Keratinocyte (primary cell): ENCODE data around the gene SYCN. TPM values are rescaled to one million over a fixed set of nuclear protein-coding genes. Genes with fewer than 3 reads are reported as not detected.

Experiments
- DNase-seq: peaks from one replicate; pipeline ENCODE4 v3.0.0-alpha.2; 2011; ENCODE audit warnings: low read depth, missing footprints, low spot score
- FAIRE-seq: peaks from 2 replicates; lab custom pipeline; 2011; peaks lifted over from hg19 to GRCh38; lab: Jason Lieb, UNC
- H2AFZ ChIP-seq: 2 replicates; pipeline ENCODE4 v1.6.0; 2012; ENCODE audit warnings: low read length, control low read depth, inconsistent platforms; ENCODE audit not compliant: control insufficient read depth
- H3K27ac ChIP-seq: 2 replicates; pipeline ENCODE4 v1.5.1; 2011; ENCODE audit warnings: low read length; ENCODE audit not compliant: control insufficient read depth, insufficient read depth
- H3K27me3 ChIP-seq: 3 replicates; pipeline ENCODE4 v1.6.0; 2011; ENCODE audit warnings: low read length; ENCODE audit not compliant: control insufficient read depth, insufficient read depth; ENCODE audit errors: extremely low read depth
- H3K36me3 ChIP-seq, 2 experiments: 2 replicates in 1 of 2; 3 replicates in 1 of 2; pipeline ENCODE4 v1.5.1; 2011; ENCODE audit warnings: low read length in 2 of 2, mild to moderate bottlenecking in 1 of 2; ENCODE audit not compliant: control insufficient read depth in 2 of 2, insufficient read depth in 2 of 2; ENCODE audit errors: extremely low read depth in 1 of 2
- H3K4me1 ChIP-seq: 3 replicates; pipeline ENCODE4 v1.5.1; 2011; ENCODE audit warnings: low read length; ENCODE audit not compliant: control insufficient read depth, insufficient read depth; ENCODE audit errors: extremely low read depth
- H3K4me2 ChIP-seq: 3 replicates; pipeline ENCODE4 v1.6.0; 2011; ENCODE audit warnings: low read depth, low read length; ENCODE audit not compliant: control insufficient read depth, insufficient read depth; ENCODE audit errors: extremely low read depth
- H3K4me3 ChIP-seq, 3 experiments: fragments of 200-600 bp in 1 of 3; sonication (generic) in 1 of 3; 2 replicates in 2 of 3; 3 replicates in 1 of 3; pipeline ENCODE4 v1.5.1; 2011 to 2016; ENCODE audit warnings: low read length in 3 of 3, mild to moderate bottlenecking in 3 of 3, control low read depth in 2 of 3, inconsistent platforms in 1 of 3, low read depth in 1 of 3, mixed read lengths in 1 of 3, mixed run types in 1 of 3, moderate library complexity in 1 of 3; ENCODE audit not compliant: control insufficient read depth in 2 of 3, insufficient read depth in 2 of 3; ENCODE audit errors: extremely low read depth in 1 of 3
- H3K79me2 ChIP-seq: 2 replicates; pipeline ENCODE4 v1.6.0; 2012; ENCODE audit warnings: low read length; ENCODE audit not compliant: control insufficient read depth, insufficient read depth
- H3K9ac ChIP-seq: 3 replicates; pipeline ENCODE4 v1.6.0; 2011; ENCODE audit warnings: low read length; ENCODE audit not compliant: control insufficient read depth, insufficient read depth; ENCODE audit errors: extremely low read depth
- H3K9me1 ChIP-seq: 3 replicates; pipeline ENCODE4 v1.6.0; 2011; ENCODE audit warnings: low read length; ENCODE audit not compliant: control insufficient read depth, insufficient read depth; ENCODE audit errors: extremely low read depth
- H3K9me3 ChIP-seq: 2 replicates; pipeline ENCODE4 v1.5.1; 2012; ENCODE audit warnings: low read depth, low read length; ENCODE audit not compliant: control insufficient read depth
- H4K20me1 ChIP-seq: 3 replicates; pipeline ENCODE4 v1.6.0; 2011; ENCODE audit warnings: low read length; ENCODE audit not compliant: control insufficient read depth, insufficient read depth; ENCODE audit errors: extremely low read depth
- dilution Hi-C: fragments of 300-500 bp; cut with MboI; formaldehyde crosslinking; loops from one replicate; pipeline ENCODE4 v1.7.0; 2020; ENCODE audit warnings: low sequenced_read_pairs; ENCODE audit not compliant: extremely low pct_ligation_motif_present
- polyA plus RNA-seq, 5 experiments: library from polyadenylated mRNA; depleted of rRNA in 3 of 5; stranded (reverse) in 3 of 5; stranded (forward) in 1 of 5; unstranded in 1 of 5; fragments of >200 nt; gene quantifications; 1 replicate in 1 of 5; 2 replicates in 3 of 5; 3 replicates in 1 of 5; pipeline versions ENCODE4 v1.2.1 to v1.2.3, GENCODE V29; 2011 to 2012; ENCODE audit warnings: missing spikeins in 2 of 5, low read depth in 1 of 5, low replicate concordance in 1 of 5
- TF ChIP-seq, protein P1 (sequence below), 3 experiments: IDR thresholded peaks in 1 of 3; conservative IDR thresholded peaks in 1 of 3; optimal IDR thresholded peaks in 1 of 3; 2 replicates in 2 of 3; 3 replicates in 1 of 3; pipeline versions ENCODE3 to v1.5.1; 2011; ENCODE audit warnings: low read length in 3 of 3, mild to moderate bottlenecking in 3 of 3, moderate library complexity in 2 of 3, control low read depth in 1 of 3, inconsistent platforms in 1 of 3; ENCODE audit not compliant: insufficient read depth in 2 of 3; ENCODE audit errors: extremely low read depth in 1 of 3

SYCN gene
- polyA plus RNA-seq, 1 donor (not counting 4 experiments of a cell fraction or from before 2014, with no cell fraction given): not detected

DNA sequence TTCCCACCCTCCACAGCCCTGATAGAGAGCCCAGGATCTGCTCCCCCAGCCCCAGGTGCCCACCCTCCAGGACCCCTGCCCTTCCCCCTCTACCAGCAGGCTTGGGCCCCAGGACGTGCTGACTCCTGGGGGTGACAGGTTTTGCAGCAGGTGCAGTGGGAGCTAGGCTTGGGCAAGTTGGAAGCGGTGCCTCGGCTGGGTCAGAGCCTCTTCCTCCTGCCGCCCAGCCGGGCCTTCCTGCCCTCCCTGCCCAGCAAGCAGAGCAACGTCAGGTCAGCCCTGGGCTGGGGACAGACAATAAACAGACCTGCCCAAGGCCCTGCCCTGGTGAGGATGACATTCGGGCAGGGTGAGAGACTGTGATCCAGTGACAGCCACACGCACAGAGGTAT, 16.5 kb downstream of the SYCN start:
- dilution Hi-C loops: no loop called here
- no peaks in the 10 kb centered on the region for H4K20me1 ChIP-seq
- no peak overlapping the region for H3K4me3 ChIP-seq
- H3K4me2 ChIP-seq: no peak overlapping the region
- no peaks in the 10 kb centered on the region for H3K4me1 ChIP-seq
- no peaks in the 10 kb centered on the region for H3K9me1 ChIP-seq
- no peak for FAIRE-seq
- TF ChIP-seq, protein P1, sequence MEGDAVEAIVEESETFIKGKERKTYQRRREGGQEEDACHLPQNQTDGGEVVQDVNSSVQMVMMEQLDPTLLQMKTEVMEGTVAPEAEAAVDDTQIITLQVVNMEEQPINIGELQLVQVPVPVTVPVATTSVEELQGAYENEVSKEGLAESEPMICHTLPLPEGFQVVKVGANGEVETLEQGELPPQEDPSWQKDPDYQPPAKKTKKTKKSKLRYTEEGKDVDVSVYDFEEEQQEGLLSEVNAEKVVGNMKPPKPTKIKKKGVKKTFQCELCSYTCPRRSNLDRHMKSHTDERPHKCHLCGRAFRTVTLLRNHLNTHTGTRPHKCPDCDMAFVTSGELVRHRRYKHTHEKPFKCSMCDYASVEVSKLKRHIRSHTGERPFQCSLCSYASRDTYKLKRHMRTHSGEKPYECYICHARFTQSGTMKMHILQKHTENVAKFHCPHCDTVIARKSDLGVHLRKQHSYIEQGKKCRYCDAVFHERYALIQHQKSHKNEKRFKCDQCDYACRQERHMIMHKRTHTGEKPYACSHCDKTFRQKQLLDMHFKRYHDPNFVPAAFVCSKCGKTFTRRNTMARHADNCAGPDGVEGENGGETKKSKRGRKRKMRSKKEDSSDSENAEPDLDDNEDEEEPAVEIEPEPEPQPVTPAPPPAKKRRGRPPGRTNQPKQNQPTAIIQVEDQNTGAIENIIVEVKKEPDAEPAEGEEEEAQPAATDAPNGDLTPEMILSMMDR (optimal IDR thresholded peaks at IDR 0.05 in 1 of 3, IDR thresholded peaks at IDR 0.05 in 1 of 3, conservative IDR thresholded peaks at IDR 0.05 in 1 of 3; ENCODE audit: extremely low read depth in 1 of 3, insufficient read depth in 2 of 3, low read length in 3 of 3): no peak
- H3K9ac ChIP-seq: no peak overlapping the region
- no peaks in the 10 kb centered on the region for H3K9me3 ChIP-seq
- H2AFZ ChIP-seq: no peak overlapping the region
- H3K27me3 ChIP-seq: no peaks in the 10 kb centered on the region
- H3K36me3 ChIP-seq: peaks cover 0 to 2% of the 10 kb centered on the region in 2 experiments
- no peaks in the 10 kb centered on the region for H3K79me2 ChIP-seq
- H3K27ac ChIP-seq: no peak overlapping the region
- DNase-seq: no peak

DNA sequence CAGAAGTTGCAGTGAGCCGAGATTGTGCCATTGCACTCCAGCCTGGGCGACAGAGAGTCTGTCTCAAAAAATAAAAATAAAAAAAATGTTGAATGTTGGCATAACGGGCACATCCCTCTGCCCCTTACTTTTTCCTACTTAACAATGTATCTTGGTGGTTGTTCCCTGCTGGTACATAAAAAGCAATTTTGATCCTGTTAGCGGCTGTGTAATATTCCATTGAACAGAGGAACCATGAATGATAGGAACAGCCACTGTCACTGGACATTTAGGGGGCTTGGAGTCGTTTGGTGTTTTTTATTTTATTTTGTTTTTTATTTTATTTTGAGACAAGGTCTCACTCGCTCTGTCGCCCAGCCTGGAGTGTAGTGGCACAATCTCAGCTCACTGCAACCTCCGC, 17.7 kb downstream of the SYCN start:
- Histone ChIP-seq H3K36me3 (peaks cover 0 to 2% of the 10 kb centered on the region in 2 experiments), H3K27ac (no peak overlapping the region), H2AFZ (no peak overlapping the region), H3K4me1 (no peaks in the 10 kb centered on the region), H3K9me3 (no peaks in the 10 kb centered on the region), H4K20me1 (no peaks in the 10 kb centered on the region), H3K4me3 (no peak overlapping the region), H3K27me3 (no peaks in the 10 kb centered on the region), H3K9me1 (no peaks in the 10 kb centered on the region), H3K4me2 (no peak overlapping the region), H3K79me2 (no peaks in the 10 kb centered on the region), H3K9ac (no peak overlapping the region)
- DNase-seq: no peak
- TF ChIP-seq, protein P1 (optimal IDR thresholded peaks at IDR 0.05 in 1 of 3, IDR thresholded peaks at IDR 0.05 in 1 of 3, conservative IDR thresholded peaks at IDR 0.05 in 1 of 3; ENCODE audit: extremely low read depth in 1 of 3, insufficient read depth in 2 of 3, low read length in 3 of 3): no peak
- no peak for FAIRE-seq
- dilution Hi-C loops: no loop called here
